GM21737 (cell line): Measurements from ENCODE around the gene GNB3.
"Not testable (repeated sequence)": the region's sequence is repeated elsewhere in the genome, so short reads cannot be mapped to it uniquely, and the experiment has no call there.

Source experiments
- ATAC-seq: cut with Tn5 transposase; IDR thresholded peaks from one replicate; pipeline ENCODE4 v1.9.1; 2021; ENCODE audit warnings: mild to moderate bottlenecking, moderate library complexity; ENCODE audit not compliant: unreplicated experiment

The GNB3 gene

DNA sequence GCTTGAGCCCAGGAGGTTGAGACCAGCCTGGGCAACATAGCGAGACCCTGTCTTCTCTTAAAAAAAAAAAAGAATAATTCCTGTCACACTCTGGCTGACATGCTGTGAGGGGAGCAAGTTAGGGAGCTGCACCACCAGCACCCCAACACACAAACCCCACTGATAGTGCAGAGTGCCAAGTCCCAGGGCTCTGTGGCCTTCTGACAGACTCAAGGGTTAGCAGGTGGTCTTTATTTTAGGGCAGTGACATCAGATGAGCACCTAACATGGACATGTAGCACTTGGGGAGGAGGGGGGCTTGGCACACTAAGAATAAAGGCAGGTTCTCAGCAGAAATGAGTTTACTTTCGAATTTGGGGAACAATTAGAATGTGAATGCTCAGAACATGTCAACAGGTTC lies 18.1 kb downstream of the GNB3 start:
- ATAC-seq = no peak

GRCh38 chr12:6860116-6860515 lies 19.4 kb downstream of the GNB3 start:
- ATAC-seq = no peak

- no peak for ATAC-seq
Measured at GRCh38 chr12:6860942-6861341, 20.2 kb downstream of the GNB3 start.

GRCh38 chr12:6861391-6861790 lies 20.7 kb downstream of the GNB3 start:
- no peak for ATAC-seq

DNA sequence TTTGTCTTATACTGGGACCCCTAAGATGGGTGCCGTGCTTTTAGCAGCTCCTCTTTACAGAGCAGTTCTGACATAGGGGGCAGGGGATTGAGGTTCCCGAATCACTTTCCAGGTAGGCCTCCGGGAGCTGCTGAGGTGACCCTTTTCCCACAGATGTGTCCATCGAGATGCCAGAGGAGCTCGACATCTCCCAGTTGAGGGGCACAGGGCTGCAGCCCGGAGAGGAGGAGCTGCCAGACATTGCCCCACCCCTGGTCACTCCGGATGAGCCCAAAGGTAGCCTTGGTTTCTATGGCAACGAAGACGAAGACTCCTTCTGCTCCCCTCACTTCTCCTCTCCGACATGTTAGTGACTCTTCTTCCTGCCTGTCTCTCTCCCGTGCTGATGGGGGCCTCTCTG lies 22.3 kb downstream of the GNB3 start:
- ATAC-seq = no peak

DNA sequence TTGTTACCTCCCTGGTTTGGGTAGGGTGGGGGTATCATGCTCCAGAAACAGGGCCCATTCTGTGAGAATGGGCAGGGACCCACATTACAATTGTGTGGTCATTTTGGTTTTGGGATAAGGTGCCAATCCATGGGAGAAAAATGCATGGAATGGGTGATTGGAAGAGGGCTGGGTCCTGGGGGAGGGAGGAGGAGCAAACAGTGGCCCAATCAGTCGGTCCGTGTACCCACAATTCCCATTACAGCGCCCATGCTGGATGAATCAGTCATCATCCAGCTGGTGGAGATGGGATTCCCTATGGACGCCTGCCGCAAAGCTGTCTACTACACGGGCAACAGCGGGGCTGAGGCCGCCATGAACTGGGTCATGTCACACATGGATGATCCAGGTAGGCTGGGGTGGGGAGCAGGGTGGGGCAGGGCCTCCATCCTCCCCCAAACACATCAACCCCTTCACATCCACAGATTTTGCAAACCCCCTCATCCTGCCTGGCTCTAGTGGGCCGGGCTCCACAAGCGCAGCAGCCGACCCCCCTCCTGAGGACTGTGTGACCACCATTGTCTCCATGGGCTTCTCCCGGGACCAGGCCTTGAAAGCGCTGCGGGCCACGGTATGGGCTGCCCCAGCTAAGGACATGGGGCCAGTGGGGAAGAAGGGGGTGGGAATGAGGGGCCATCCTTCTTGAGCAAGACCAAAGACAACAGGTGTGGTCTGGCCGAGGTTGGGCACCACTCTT lies 23.0 kb downstream of the GNB3 start:
- ATAC-seq = no peak

DNA sequence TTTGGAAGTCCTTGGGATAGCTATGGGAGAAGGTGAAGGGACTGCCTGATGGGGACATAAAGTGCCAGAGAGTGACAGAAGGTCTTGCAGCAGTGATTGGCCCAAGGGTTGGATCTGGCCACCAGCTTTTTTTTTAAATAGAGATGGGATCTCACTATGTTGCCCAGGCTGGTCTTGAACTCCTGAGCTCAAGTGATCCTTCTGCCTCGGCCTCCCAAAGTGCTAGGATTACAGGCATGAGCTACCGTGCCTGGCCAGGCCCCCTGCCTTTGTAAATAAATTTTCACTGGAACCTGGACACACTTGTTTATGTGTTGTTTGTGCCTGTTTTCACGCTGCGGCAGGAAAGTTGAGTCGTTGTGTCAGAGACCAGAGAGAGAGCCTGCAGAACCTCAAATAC lies 24.6 kb downstream of the GNB3 start:
- not testable (repeated sequence) for ATAC-seq

- ATAC-seq = no peak
Measured at GRCh38 chr12:6866163-6866919, 25.6 kb downstream of the GNB3 start.

DNA sequence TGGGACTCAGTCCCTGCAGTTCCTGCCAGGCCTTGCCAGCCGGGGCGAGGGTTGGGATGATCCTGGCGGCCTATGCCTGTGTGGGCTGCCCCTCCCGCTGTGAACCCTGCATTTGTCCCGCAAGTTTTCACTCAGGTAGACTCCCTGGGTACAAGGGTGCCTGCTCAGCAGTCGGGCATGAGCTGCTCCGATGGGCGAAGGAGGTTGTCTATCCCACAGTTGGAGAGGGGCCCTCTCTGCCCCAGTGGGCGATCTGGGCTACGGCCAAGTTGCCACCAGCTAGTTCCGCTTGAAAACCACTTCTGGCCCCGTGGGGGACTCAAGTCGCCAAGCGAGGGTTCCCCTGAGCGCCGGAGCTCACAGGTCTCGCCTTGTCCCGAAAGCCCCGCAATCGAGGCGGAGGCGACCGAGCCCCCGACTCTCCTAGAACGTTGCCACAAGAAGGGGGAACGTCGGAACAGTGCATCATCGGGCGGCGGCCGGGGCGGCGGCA lies 26.2 kb downstream of the GNB3 start:
- peak; percentile 2 for ATAC-seq

- peak; percentile 42 for ATAC-seq
Measured at GRCh38 chr12:6867413-6868210, 26.9 kb downstream of the GNB3 start, which contains the start of gene TPI1. TSS of gene TPI1 (plus strand) at chr12:6867531. CDS start at chr12:6867567, 36 bp downstream.

- ATAC-seq = no peak
Measured at GRCh38 chr12:6868211-6869048, 27.7 kb downstream of the GNB3 start.

DNA sequence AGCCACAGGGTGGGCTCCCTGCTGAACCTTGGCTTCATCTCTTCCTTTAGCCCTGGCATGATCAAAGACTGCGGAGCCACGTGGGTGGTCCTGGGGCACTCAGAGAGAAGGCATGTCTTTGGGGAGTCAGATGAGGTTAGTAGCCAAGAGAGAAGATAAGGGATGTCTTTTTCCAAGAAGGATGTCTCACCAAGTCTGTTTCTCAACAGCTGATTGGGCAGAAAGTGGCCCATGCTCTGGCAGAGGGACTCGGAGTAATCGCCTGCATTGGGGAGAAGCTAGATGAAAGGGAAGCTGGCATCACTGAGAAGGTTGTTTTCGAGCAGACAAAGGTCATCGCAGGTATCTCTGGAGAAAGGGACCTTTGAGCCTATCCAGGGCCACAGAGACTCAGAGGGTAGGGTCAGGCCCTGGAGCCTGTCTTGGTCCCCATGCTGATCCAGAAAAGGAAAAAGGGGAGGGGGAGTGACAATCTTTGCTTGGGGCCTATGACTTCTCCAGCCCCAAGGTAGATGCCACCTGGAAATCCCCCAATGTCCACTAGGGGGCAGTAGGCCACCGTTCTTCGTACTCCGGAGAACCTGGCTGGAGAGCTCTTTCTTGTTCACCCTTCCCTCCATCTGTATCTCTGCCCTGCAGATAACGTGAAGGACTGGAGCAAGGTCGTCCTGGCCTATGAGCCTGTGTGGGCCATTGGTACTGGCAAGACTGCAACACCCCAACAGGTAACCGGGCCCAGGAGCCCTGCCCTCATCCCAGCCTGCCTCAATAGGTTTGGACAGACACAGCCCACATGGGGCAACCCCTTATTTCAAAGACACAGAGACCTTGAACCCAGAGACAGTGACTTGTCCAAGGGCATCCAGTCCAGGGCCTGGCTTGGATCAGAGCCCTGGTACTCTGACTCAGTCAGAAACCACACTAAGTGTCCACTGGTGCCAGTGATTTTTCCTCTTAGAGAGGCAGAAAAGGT lies 28.6 kb downstream of the GNB3 start:
- no peak for ATAC-seq

GRCh38 chr12:6870304-6870703 lies 29.6 kb downstream of the GNB3 start:
- not testable (repeated sequence) for ATAC-seq

GRCh38 chr12:6871052-6871957 lies 30.6 kb downstream of the GNB3 start:
- ATAC-seq = no peak

- peak; percentile 33 for ATAC-seq
Measured at GRCh38 chr12:6872073-6873048, 31.6 kb downstream of the GNB3 start.

GRCh38 chr12:6873094-6874014 lies 32.6 kb downstream of the GNB3 start, which contains the start of gene SPSB2:
TSS of gene SPSB2 (minus strand) at chr12:6873303. CDS start at chr12:6872901, 402 bp downstream.
- peak; percentile 62 for ATAC-seq
